Upper lobe of left lung (tissue), 4 donors: ENCODE measurements around the gene HMX2.

Experiments
- CTCF ChIP-seq, 6 experiments: fragments of 450-650 bp in 4 of 6; fragments of 200-600 bp in 2 of 6; sonication (generic) in 2 of 6; IDR thresholded peaks; one replicate each; pipeline ENCODE4 v1.5.1; 2016 to 2019; ENCODE audit warnings: antibody characterized with exemption in 6 of 6
- POLR2A ChIP-seq, 4 donors: fragments of 450-650 bp; IDR thresholded peaks; one replicate each; pipeline ENCODE4 v1.5.1; 2016 to 2017; ENCODE audit warnings: antibody characterized with exemption in 4 of 4, mild to moderate bottlenecking in 2 of 4
- POLR2AphosphoS5 ChIP-seq, 2 donors: sonication (generic); formaldehyde crosslinking; IDR thresholded peaks; one replicate each; pipeline ENCODE4 v1.5.1; 2017; ENCODE audit warnings: antibody characterized with exemption in 2 of 2

GRCh38 chr10:123139165-123139520, 8.8 kb upstream of the HMX2 start:
- TF ChIP-seq CTCF (IDR thresholded peaks at IDR 0.05), result no peak
- no peak for TF ChIP-seq POLR2AphosphoS5 (IDR thresholded peaks at IDR 0.05)
- TF ChIP-seq POLR2A (IDR thresholded peaks at IDR 0.05), result no peak
